Measurements from ENCODE around the gene DHX58. TPM values are rescaled to one million over a fixed set of nuclear protein-coding genes. Genes with fewer than 3 reads are reported as not detected.
A peak's percentile ranks its signal among the peaks of the same experiment; 100 is the strongest.

DHX58 gene
- total RNA-seq, 1 donor from 2014 or later, result 0.41 TPM

- Mint-ChIP-seq H3K27me3 (ENCODE audit: unreplicated experiment) (peaks cover 8% of the 10 kb centered on the region), H3K36me3 (ENCODE audit: low read depth, unreplicated experiment) (no peaks in the 10 kb centered on the region), H3K9me3 (ENCODE audit: unreplicated experiment) (no peaks in the 10 kb centered on the region), H3K4me3 (ENCODE audit: unreplicated experiment) (no peak overlapping the region), H3K27ac (ENCODE audit: unreplicated experiment) (no peak overlapping the region), H3K4me1 (ENCODE audit: unreplicated experiment) (peaks cover 14% of the 10 kb centered on the region)
- no peak for DNase-seq (ENCODE audit: low spot score)
- TF ChIP-seq CTCF (IDR thresholded peaks at IDR 0.05; ENCODE audit: unreplicated experiment), result no peak
Measured at GRCh38 chr17:42098730-42099399, 13.6 kb downstream of the DHX58 start.

GRCh38 chr17:42097691-42098631, 14.6 kb downstream of the DHX58 start, which contains the start of gene ZNF385C:
ZNF385C (minus strand) TSS chr17:42098473; CDS start chr17:42063056, 35,417 bp downstream.
- H3K27me3 Mint-ChIP-seq (ENCODE audit: unreplicated experiment), result peaks cover 8% of the 10 kb centered on the region
- no peak within 1 kb of the TSS for H3K27ac Mint-ChIP-seq (ENCODE audit: unreplicated experiment)
- no peak within 1 kb of the TSS for H3K4me3 Mint-ChIP-seq (ENCODE audit: unreplicated experiment)
- peaks cover 14% of the 10 kb centered on the region for H3K4me1 Mint-ChIP-seq (ENCODE audit: unreplicated experiment)
- DNase-seq (ENCODE audit: low spot score), result peak; percentile 27
- TF ChIP-seq CTCF (IDR thresholded peaks at IDR 0.05; ENCODE audit: unreplicated experiment), result no peak
- H3K9me3 Mint-ChIP-seq (ENCODE audit: unreplicated experiment), result no peaks in the 10 kb centered on the region
- no peaks in the 10 kb centered on the region for H3K36me3 Mint-ChIP-seq (ENCODE audit: low read depth, unreplicated experiment)

GRCh38 chr17:42096360-42097111, 16.0 kb downstream of the DHX58 start:
- H3K9me3 Mint-ChIP-seq (ENCODE audit: unreplicated experiment), result no peaks in the 10 kb centered on the region
- H3K27me3 Mint-ChIP-seq (ENCODE audit: unreplicated experiment), result peaks cover 8% of the 10 kb centered on the region
- no peak for TF ChIP-seq CTCF (IDR thresholded peaks at IDR 0.05; ENCODE audit: unreplicated experiment)
- no peaks in the 10 kb centered on the region for H3K36me3 Mint-ChIP-seq (ENCODE audit: low read depth, unreplicated experiment)
- peaks cover 23% of the 10 kb centered on the region for H3K4me1 Mint-ChIP-seq (ENCODE audit: unreplicated experiment)
- H3K27ac Mint-ChIP-seq (ENCODE audit: unreplicated experiment), result no peak overlapping the region
- DNase-seq (ENCODE audit: low spot score), result no peak
- no peak overlapping the region for H3K4me3 Mint-ChIP-seq (ENCODE audit: unreplicated experiment)

- H3K27ac Mint-ChIP-seq (ENCODE audit: unreplicated experiment), result peak overlapping the region; percentile 4
- no peak for DNase-seq (ENCODE audit: low spot score)
- peaks cover 26% of the 10 kb centered on the region for H3K4me1 Mint-ChIP-seq (ENCODE audit: unreplicated experiment)
- TF ChIP-seq CTCF (IDR thresholded peaks at IDR 0.05; ENCODE audit: unreplicated experiment), result no peak
- peak overlapping the region; percentile 10 for H3K4me3 Mint-ChIP-seq (ENCODE audit: unreplicated experiment)
- H3K36me3 Mint-ChIP-seq (ENCODE audit: low read depth, unreplicated experiment), result no peaks in the 10 kb centered on the region
- H3K27me3 Mint-ChIP-seq (ENCODE audit: unreplicated experiment), result peaks cover 8% of the 10 kb centered on the region
- H3K9me3 Mint-ChIP-seq (ENCODE audit: unreplicated experiment), result no peaks in the 10 kb centered on the region
Measured at GRCh38 chr17:42094375-42095069, 18.0 kb downstream of the DHX58 start.
